Chondrocyte (in vitro differentiated cells): ENCODE measurements around the gene GPR17. TPM values are rescaled to one million over a fixed set of nuclear protein-coding genes. Genes with fewer than 3 reads are reported as not detected.
A peak's percentile ranks its signal among the peaks of the same experiment; 100 is the strongest.

Source experiments
- DNase-seq: peaks from one replicate; pipeline ENCODE4 v3.0.0; 2021; ENCODE audit warnings: mixed read lengths, low spot score
- H3K27ac Mint-ChIP-seq: one replicate; pipeline ENCODE4 v1.8.0; 2021; ENCODE audit warnings: mild to moderate bottlenecking, moderate library complexity, mixed read lengths; ENCODE audit not compliant: unreplicated experiment
- H3K27me3 Mint-ChIP-seq: 2 replicates; pipeline ENCODE4 v1.8.0; 2021; ENCODE audit warnings: low read depth, mixed read lengths
- H3K36me3 Mint-ChIP-seq: 2 replicates; pipeline ENCODE4 v1.8.0; 2021; ENCODE audit warnings: low read depth, mixed read lengths
- H3K4me1 Mint-ChIP-seq: 2 replicates; pipeline ENCODE4 v1.8.0; 2021; ENCODE audit warnings: low read depth, mild to moderate bottlenecking, mixed read lengths
- H3K4me3 Mint-ChIP-seq: one replicate; pipeline ENCODE4 v1.8.0; 2021; ENCODE audit warnings: mild to moderate bottlenecking, moderate library complexity, mixed read lengths; ENCODE audit not compliant: unreplicated experiment
- H3K9me3 Mint-ChIP-seq: 2 replicates; pipeline ENCODE4 v1.8.0; 2021; ENCODE audit warnings: low read depth, mixed read lengths
- CTCF ChIP-seq: fragments of 200-600 bp; sonication (generic); IDR thresholded peaks from 2 replicates; pipeline ENCODE4 v1.5.0; 2021; ENCODE audit warnings: antibody characterized with exemption, mild to moderate bottlenecking, moderate library complexity
- total RNA-seq: library from RNA; stranded (reverse); gene quantifications from 3 replicates; pipeline ENCODE4 v1.2.1, GENCODE V29; 2021

The GPR17 gene
- total RNA-seq, 1 donor from 2014 or later: not detected

GRCh38 chr2:127625572-127625951, 20.4 kb upstream of the GPR17 start:
- Mint-ChIP-seq H3K4me1 (peaks cover 8% of the 10 kb centered on the region), H3K27ac (no peak overlapping the region), H3K9me3 (no peaks in the 10 kb centered on the region), H3K36me3 (no peaks in the 10 kb centered on the region), H3K4me3 (no peak overlapping the region), H3K27me3 (no peaks in the 10 kb centered on the region)
- peak; percentile 82 for DNase-seq
- no peak for TF ChIP-seq CTCF

DNA sequence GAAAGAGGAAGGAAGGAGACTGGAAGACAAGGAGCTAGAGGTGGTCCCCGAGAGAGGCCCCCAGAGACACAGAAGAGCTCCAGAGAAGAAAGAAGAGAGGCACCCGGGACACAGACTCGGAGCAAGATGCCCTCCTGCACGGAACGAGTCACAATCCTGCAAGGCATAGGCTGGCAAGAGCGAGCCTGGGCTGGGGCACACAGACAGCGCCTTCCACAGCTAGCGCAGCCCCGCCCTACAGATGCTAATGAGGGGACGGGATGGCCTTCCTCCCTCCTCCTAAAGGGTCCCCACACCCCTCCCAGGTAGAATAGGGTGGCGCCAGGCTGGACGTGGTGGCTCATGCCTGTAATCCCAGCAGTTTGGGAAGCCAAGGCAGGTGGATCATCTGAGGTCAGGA, 19.8 kb upstream of the GPR17 start:
- H3K27ac Mint-ChIP-seq: no peak overlapping the region
- H3K27me3 Mint-ChIP-seq: no peaks in the 10 kb centered on the region
- TF ChIP-seq CTCF: no peak
- no peaks in the 10 kb centered on the region for H3K9me3 Mint-ChIP-seq
- H3K36me3 Mint-ChIP-seq: no peaks in the 10 kb centered on the region
- no peak overlapping the region for H3K4me3 Mint-ChIP-seq
- peaks cover 8% of the 10 kb centered on the region for H3K4me1 Mint-ChIP-seq
- DNase-seq: peak; percentile 82

GRCh38 chr2:127626917-127627739, 18.8 kb upstream of the GPR17 start:
- Mint-ChIP-seq H3K9me3 (no peaks in the 10 kb centered on the region), H3K36me3 (no peaks in the 10 kb centered on the region), H3K27ac (no peak overlapping the region), H3K4me3 (no peak overlapping the region), H3K27me3 (no peaks in the 10 kb centered on the region), H3K4me1 (peaks cover 8% of the 10 kb centered on the region)
- no peak for DNase-seq
- TF ChIP-seq CTCF: no peak

GRCh38 chr2:127627740-127628571, 18.0 kb upstream of the GPR17 start:
- no peaks in the 10 kb centered on the region for H3K27me3 Mint-ChIP-seq
- H3K36me3 Mint-ChIP-seq: no peaks in the 10 kb centered on the region
- no peak overlapping the region for H3K4me3 Mint-ChIP-seq
- DNase-seq: no peak
- TF ChIP-seq CTCF: no peak
- peaks cover 8% of the 10 kb centered on the region for H3K4me1 Mint-ChIP-seq
- H3K27ac Mint-ChIP-seq: no peak overlapping the region
- H3K9me3 Mint-ChIP-seq: no peaks in the 10 kb centered on the region

- H3K4me1 Mint-ChIP-seq: peaks cover 9% of the 10 kb centered on the region
- no peaks in the 10 kb centered on the region for H3K27me3 Mint-ChIP-seq
- no peaks in the 10 kb centered on the region for H3K9me3 Mint-ChIP-seq
- TF ChIP-seq CTCF: no peak
- H3K36me3 Mint-ChIP-seq: no peaks in the 10 kb centered on the region
- no peak for DNase-seq
- no peak overlapping the region for H3K27ac Mint-ChIP-seq
- no peak overlapping the region for H3K4me3 Mint-ChIP-seq
These were observed 17.0 kb upstream of the GPR17 start for GRCh38 chr2:127628767-127629614.
